ENCODE results near the gene UCK2.
"Not testable (repeated sequence)": the region's sequence is repeated elsewhere in the genome, so short reads cannot be mapped to it uniquely, and the experiment has no call there.

Gene UCK2

GRCh38 chr1:165827268-165828102 lies at the start of gene UCK2:
TSS of gene UCK2 (plus strand) at chr1:165827614. CDS start at chr1:165827834, 220 bp downstream.
- peak; percentile 69 to 75 for DNase-seq (ENCODE audit: low read depth in 2 of 2)

- not testable (repeated sequence) for DNase-seq (ENCODE audit: low read depth in 2 of 2)
These were observed 49.2 kb upstream of the UCK2 start for GRCh38 chr1:165778197-165778596.

- DNase-seq (ENCODE audit: low read depth in 2 of 2) = not testable (repeated sequence)
These were observed 43.9 kb upstream of the UCK2 start for GRCh38 chr1:165783519-165783918.

GRCh38 chr1:165787741-165788140 lies 39.7 kb upstream of the UCK2 start:
- no peak for DNase-seq (ENCODE audit: low read depth in 2 of 2)

- no peak for DNase-seq (ENCODE audit: low read depth in 2 of 2)
These were observed 33.5 kb upstream of the UCK2 start for GRCh38 chr1:165793951-165794350.

GRCh38 chr1:165795894-165796293 lies 31.5 kb upstream of the UCK2 start:
- DNase-seq (ENCODE audit: low read depth in 2 of 2) = no peak

- DNase-seq (ENCODE audit: low read depth in 2 of 2) = no peak
These were observed 28.0 kb upstream of the UCK2 start for GRCh38 chr1:165799387-165799786.

- not testable (repeated sequence) for DNase-seq (ENCODE audit: low read depth in 2 of 2)
These were observed 22.9 kb upstream of the UCK2 start for GRCh38 chr1:165804513-165804912.

GRCh38 chr1:165807613-165808012 lies 19.8 kb upstream of the UCK2 start:
- DNase-seq (ENCODE audit: low read depth in 2 of 2) = no peak

GRCh38 chr1:165815725-165816124 lies 11.7 kb upstream of the UCK2 start:
- DNase-seq (ENCODE audit: low read depth in 2 of 2) = no peak

- DNase-seq (ENCODE audit: low read depth in 2 of 2) = no peak
These were observed 11.3 kb upstream of the UCK2 start for GRCh38 chr1:165816157-165816556.

- DNase-seq (ENCODE audit: low read depth in 2 of 2) = no peak
These were observed 10.5 kb upstream of the UCK2 start for GRCh38 chr1:165816826-165817497.

GRCh38 chr1:165823552-165824268 lies 3.7 kb upstream of the UCK2 start:
- DNase-seq (ENCODE audit: low read depth in 2 of 2) = no peak

- no peak for DNase-seq (ENCODE audit: low read depth in 2 of 2)
These were observed 3.2 kb upstream of the UCK2 start for GRCh38 chr1:165824269-165824643.

- no peak for DNase-seq (ENCODE audit: low read depth in 2 of 2)
These were observed 698 bp upstream of the UCK2 start for GRCh38 chr1:165826565-165827267.

GRCh38 chr1:165828103-165828668 lies 772 bp downstream of the UCK2 start:
- DNase-seq (ENCODE audit: low read depth in 2 of 2) = peak; percentile 38 to 46

GRCh38 chr1:165828669-165829329 lies 1.4 kb downstream of the UCK2 start:
- no peak for DNase-seq (ENCODE audit: low read depth in 2 of 2)

- DNase-seq (ENCODE audit: low read depth in 2 of 2) = no peak
These were observed 2.5 kb downstream of the UCK2 start for GRCh38 chr1:165829888-165830287.

GRCh38 chr1:165831146-165831545 lies 3.7 kb downstream of the UCK2 start:
- no peak for DNase-seq (ENCODE audit: low read depth in 2 of 2)

- DNase-seq (ENCODE audit: low read depth in 2 of 2) = no peak
These were observed 5.5 kb downstream of the UCK2 start for GRCh38 chr1:165832902-165833301.

GRCh38 chr1:165833358-165833757 lies 5.9 kb downstream of the UCK2 start:
- DNase-seq (ENCODE audit: low read depth in 2 of 2) = no peak

Measured in stimulated activated CD8-positive, alpha-beta memory T cell treated with anti-CD3 and anti-CD28 coated beads, Interleukin-2, amount 100 ng/mL, for 48 hours (primary cell).